Measurements from ENCODE around the gene MT4.
"Not testable (repeated sequence)": the region's sequence is repeated elsewhere in the genome, so short reads cannot be mapped to it uniquely, and the experiment has no call there.

The MT4 gene

DNA sequence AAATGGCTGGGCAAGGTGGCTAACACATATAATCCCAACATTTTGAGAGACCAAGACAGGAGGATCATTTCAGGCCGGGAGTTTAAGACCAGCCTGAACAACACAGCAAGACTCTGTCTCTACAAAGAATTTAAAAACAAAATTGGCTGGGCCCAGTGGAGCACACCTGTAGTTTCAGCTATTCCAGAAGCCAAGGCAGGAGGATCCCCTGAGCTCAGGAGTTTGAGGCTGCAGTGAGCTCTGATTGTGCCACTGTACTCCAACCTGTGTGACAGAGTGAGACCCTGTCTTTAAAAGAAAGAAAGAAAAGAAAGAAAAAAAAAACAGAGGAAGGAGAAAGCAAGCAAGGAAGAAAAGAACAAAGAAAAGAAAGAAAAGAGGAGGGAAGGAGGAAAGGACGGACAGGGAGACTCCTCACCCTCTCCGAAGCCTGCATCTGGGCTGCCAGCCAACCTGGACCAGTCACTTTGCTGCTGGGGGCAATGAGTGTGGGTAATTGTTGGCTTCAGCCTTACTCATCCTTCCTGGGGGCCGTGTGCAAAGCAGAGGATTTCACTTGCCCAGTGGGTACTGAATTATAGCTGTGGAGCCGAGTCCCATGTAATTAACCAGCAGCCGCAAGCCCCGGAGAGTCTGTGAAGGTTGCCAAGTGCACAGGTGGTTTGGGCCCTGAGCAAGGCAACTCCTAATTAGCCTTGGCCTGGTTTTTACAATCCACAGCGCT, 6.7 kb upstream of the MT4 start:
- DNase-seq (ENCODE audit: low read depth in 1 of 2, low spot score in 1 of 2) = no peak

GRCh38 chr16:56559109-56559508, 5.8 kb upstream of the MT4 start:
- DNase-seq (ENCODE audit: low read depth in 1 of 2, low spot score in 1 of 2) = no peak

DNA sequence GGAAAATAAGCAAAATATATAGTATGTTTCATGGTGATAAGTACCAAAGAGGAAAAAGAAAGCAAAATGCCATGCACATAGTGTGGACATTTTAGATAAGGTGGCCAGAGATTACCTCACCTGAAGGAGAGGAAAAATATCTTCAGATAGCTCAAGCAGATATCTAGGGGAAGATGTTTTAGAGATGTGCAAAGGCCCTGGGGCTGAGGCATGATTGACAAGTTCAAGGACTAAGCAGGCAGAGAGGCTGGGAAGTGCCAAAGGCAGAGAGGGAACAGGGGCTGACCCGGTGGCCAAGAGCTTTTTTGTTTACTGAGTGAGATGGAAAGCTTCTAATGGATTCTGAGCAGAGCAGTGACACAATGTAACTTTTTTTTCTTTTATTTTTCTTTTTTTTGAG, 4.4 kb upstream of the MT4 start:
- no peak for DNase-seq (ENCODE audit: low read depth in 1 of 2, low spot score in 1 of 2)

DNA sequence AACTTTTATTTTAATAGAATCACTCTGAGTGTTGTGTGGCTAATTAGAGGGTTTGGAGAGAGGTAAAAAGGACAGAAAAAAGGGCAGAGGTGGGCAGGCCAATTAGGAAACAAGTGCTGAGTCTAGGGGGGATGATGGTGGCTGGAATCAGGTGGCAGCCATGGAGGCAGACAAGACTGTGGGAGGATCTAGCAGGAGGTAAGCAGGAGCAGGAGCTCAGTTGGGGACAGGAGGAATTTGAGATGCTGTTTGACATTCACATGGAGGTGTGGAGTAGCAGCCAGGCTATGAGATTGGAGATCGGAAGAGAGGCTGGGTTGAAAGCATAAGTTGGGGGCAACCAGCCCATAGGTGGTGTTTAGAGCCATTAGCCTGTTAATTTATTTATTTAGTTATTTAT, 3.7 kb upstream of the MT4 start:
- no peak for DNase-seq (ENCODE audit: low read depth in 1 of 2, low spot score in 1 of 2)

DNA sequence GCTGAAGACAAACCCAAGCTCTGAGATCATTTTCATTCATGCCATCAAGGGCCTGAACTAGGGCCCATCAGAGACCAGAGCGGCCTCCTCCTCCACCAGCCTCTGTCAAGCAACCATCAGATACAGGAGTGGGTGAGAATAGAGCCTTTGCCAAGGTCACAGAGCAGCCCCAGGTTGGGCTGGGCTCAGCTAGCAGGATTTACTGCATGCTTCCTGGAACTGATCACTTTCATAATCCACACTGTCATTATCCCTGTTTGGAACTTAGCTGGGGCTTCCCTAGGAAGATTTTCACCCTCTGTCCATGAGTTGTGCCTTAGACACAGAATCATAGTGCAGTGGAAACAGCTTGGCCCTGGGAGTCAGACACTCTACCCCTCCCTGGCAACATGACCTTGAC, 5.1 kb downstream of the MT4 start:
- DNase-seq (ENCODE audit: low read depth in 1 of 2, low spot score in 1 of 2) = no peak

DNA sequence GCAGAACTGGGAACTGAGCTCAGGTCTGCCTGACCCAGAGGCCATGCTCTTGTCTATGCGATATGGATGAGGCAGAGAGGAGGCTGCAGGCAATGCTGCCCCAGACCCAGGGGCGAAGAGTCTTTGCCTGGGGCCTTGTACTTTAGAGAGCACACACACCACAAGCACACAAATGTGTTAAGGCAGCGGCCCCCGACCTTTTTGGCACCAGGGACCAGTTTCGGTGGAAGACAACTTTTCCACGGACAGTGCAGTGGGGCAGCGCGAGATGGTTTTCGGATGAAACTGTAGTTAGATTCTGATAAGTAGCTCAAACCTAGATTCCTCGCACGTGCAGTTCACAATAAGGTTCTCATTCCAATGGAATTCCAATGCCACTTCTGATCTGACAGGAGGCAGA, 6.7 kb downstream of the MT4 start:
- no peak for DNase-seq (ENCODE audit: low read depth in 1 of 2, low spot score in 1 of 2)

DNA sequence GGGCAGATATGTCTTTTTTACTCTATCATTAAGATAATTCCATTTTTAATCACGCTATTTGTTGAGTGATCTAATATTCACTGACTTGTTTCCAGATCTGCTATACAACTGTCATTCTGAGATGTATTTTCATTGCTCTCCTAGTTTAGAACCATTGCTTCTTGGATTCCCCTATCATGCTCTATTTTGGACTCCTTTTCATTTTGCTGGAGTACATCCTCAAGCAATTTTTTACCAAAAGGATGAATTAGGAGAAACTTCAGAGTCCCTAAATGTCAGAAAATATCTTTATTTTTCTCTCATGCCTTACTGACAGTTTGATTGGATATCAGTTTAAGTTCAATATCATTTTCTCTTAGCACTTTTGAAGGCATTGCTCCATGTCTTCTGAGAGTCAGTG, 9.8 kb downstream of the MT4 start:
- no peak for DNase-seq (ENCODE audit: low read depth in 1 of 2, low spot score in 1 of 2)

DNA sequence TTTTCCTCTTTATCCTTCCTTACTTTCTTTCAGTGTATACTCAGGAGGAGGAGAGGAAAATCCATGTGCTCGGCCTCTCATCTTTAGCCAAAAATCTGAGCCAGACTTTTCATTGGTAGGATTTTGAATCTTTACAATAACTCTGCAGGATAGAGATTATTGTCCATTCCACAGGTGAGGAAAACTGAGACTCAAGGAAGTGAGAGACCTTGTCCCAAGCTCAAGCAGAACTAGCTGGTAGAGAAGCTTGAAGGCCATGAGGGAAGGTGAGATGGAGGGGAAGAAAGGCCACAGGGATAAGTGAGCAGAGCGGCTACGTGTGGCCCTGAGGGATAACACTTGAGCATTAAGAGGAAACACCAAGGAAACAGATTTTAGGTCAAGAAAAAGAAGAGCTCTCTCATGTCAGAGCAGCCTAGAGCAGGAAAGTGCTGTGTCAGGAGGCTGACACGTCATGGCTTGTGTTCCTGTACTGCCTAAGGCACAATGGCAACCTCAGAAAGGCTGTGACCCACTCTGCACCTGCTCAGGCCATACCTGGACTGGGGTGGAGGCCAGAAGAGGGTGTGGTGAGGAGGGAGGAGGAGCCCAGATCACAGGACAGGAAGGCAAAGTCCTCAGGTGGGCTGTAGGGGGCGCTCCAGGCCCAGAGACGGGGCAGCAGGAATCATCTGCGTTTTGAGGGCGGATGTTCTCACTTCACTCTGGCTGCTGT, 11.9 kb downstream of the MT4 start:
- peak; percentile 81 to 82 for DNase-seq (ENCODE audit: low read depth in 1 of 2, low spot score in 1 of 2)

GRCh38 chr16:56577300-56577625, 12.4 kb downstream of the MT4 start:
- no peak for DNase-seq (ENCODE audit: low read depth in 1 of 2, low spot score in 1 of 2)

- DNase-seq (ENCODE audit: low read depth in 1 of 2, low spot score in 1 of 2) = no peak
Measured at GRCh38 chr16:56580391-56581048, 15.6 kb downstream of the MT4 start.

- not testable (repeated sequence) for DNase-seq (ENCODE audit: low read depth in 1 of 2, low spot score in 1 of 2)
Measured at GRCh38 chr16:56582911-56583310, 18.0 kb downstream of the MT4 start.

GRCh38 chr16:56583351-56584168, 18.7 kb downstream of the MT4 start:
- no peak for DNase-seq (ENCODE audit: low read depth in 1 of 2, low spot score in 1 of 2)

GRCh38 chr16:56584276-56584675, 19.4 kb downstream of the MT4 start:
- no peak for DNase-seq (ENCODE audit: low read depth in 1 of 2, low spot score in 1 of 2)

DNA sequence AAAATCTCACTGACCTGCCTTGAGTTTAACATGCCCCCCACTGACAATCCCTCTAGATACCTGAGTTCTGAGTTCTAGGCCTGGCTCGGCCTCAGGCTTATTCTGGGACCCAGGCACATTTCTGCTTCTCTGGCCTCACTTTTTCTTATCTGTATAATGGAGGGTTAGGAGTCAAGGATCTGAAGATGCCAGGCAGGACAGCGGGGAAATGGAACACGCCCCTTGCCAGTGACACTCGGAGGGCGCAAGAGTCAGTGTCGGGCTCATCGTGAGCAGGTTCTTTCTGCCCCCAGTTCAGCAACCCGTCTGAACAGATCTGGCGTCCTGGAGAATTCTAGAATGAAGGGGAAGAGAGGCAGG, 23.9 kb downstream of the MT4 start:
- DNase-seq (ENCODE audit: low read depth in 1 of 2, low spot score in 1 of 2) = no peak

DNA sequence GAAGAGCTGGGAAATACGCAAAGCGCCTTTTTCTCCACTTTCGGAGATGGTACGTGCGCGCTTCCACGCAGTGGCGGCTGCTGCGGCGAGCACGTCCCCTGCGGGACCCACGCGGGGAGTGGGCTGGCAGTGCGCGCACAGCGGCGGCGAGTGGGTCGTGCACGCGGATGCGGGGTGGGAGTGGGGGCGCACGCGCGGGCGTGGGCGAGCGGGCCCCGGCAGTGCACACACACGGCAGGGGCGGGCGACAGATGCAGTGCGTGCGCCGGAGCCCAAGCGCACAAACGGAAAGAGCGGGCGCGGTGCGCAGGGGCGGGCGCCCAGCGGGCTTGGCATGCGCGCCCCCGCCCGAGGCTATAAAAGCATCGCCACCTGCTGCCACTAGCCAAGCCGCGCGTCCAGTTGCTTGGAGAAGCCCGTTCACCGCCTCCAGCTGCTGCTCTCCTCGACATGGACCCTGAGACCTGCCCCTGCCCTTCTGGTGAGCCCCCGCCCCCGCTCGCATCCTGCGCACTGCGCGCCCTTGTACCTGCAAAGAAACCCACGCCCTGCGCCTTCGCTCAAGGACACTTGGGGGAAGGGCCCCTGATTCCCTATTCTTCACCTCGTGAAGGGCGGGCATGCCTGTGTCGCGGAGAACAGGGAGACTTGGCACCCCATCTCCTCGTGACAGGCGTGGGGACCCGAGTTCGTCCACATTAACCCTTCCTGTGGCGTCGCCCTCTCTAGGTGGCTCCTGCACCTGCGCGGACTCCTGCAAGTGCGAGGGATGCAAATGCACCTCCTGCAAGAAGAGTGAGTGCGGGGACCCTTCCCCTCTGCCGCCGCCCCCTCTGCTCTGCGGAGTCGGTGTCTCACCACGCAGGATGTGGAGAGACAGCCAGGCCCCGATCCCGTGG, 24.5 kb downstream of the MT4 start, which contains the start of gene MT3:
Gene MT3 (plus strand): TSS at position 388 of the 899 bp plus-strand sequence. CDS start 63 bp downstream, at position 451.
- DNase-seq (ENCODE audit: low read depth in 1 of 2, low spot score in 1 of 2) = no peak

DNA sequence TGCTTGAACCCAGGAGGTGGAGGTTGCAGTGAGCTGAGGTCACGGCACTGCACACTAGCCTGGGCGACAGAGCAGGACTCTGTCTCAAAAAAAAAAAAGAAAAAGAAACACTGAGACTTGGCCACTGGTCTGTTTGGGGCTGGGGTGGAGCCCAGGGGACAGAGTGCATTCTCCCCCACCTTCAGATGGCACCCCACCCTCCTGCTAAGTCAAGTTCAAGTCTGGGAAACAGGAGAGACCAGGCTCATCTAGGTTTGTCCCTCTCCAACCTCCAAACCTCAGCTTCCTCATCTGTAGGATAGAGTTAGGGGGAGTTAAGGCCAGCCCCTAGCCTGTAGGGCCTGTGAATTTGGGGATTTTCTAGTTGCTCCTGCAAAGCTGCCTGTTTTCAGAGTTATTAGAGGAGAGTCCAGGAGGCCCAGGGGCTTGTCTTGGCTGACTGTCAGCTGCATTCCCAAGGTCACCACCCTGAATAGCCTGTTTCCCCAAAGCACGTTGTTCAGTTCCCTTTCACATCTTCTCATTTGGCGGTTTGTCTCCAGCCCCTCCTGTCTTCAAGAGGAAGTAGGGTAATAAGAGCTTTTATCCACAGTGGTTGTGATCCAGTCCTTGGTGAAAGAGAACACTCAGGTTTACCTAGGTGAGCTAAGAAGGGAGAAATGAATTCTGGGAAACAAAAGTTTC, 26.6 kb downstream of the MT4 start:
- no peak for DNase-seq (ENCODE audit: low read depth in 1 of 2, low spot score in 1 of 2)

DNA sequence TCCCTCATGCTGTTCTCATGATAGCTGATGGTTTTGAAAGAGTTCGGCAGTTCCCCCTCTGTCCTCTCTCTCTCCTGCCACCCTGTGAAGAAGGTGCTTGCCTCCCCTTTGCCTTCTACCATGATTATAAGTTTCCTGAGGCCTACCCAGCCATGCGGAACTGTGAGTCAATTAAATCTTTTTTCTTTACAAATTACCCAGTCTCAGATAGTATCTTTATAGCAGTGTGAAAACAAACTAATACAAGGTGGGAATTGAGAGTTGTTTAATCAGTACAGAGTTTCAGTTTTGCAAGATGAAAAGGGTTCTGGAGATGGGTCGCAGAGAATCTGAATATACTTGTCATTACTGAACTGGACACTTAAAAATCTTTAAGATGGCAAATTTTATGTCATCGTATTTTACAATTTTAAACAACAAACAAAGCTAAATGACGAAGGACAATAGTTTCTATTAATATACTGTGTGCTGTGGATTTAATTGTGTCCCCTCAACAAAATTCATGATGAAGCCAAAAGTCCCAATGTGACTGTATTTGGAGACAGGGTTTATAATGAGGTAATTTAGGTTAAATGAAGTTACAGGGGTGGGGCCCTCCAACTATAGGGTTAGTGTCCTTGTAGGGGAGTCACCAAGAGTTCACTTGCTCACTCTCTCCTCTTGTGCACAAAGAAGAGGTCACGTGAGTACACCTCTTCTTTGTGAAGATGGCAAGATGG, 28.9 kb downstream of the MT4 start:
- no peak for DNase-seq (ENCODE audit: low read depth in 1 of 2, low spot score in 1 of 2)

DNA sequence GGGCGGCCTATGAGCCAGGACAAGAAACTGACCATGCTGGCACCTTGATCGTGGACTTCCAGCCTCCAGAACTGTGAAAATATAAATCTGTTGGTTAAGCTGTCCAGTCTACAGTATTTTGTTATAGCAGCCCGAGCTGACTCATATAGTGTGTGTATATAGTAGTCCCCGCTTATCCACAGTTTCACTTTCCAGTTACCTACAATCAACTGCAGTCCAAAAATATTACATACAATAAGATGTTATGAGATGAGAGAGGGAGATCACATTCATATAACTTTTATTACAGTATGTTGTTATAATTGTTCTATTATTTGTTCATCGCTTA, 29.4 kb downstream of the MT4 start:
- no peak for DNase-seq (ENCODE audit: low read depth in 1 of 2, low spot score in 1 of 2)

DNA sequence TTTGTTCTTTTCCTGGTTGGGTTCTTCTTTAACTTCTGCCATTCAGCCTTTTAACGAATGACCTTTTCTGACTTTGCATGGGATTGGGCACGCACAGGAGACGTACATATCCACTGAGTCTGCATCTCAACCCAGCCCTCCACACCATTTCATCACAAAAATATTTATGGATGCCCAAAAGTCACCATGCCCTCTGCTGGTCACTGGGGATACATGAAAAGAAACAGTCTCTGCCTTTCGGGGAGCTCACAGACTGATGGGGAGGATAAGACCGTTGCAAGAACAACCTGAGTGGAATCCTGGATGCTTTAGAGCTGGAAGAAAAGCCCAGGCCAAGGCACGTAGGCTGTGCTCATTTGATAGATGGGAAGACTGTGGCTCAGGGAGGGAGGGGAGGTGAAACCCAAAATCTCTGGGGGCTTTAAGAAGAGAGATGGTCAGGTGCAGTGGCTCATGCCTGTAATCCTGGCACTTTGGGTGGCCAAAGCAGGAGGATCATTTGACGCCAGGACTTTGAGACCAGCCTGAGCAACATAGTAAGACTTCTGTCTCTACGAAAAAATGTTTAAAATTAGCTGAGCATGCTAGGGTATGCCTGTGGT, 35.6 kb downstream of the MT4 start:
- no peak for DNase-seq (ENCODE audit: low read depth in 1 of 2, low spot score in 1 of 2)

Measured in stimulated activated CD4-positive, alpha-beta T cell treated with anti-CD3 and anti-CD28 coated beads, Interleukin-15, amount 100 ng/mL, for 1 hour (primary cell).